Fibroblast of gingiva (primary cell): ENCODE measurements around the gene TIMP3.
"Not testable (repeated sequence)": the region's sequence is repeated elsewhere in the genome, so short reads cannot be mapped to it uniquely, and the experiment has no call there.

Experiments
- DNase-seq: peaks from one replicate; pipeline ENCODE4 v3.0.0-alpha.2; 2011; ENCODE audit warnings: low read depth

The TIMP3 gene

GRCh38 chr22:32855045-32855756 lies 53.7 kb downstream of the TIMP3 start:
- no peak for DNase-seq

- DNase-seq = no peak
These were observed 56.7 kb downstream of the TIMP3 start for GRCh38 chr22:32858121-32858703.

GRCh38 chr22:32858957-32859356 lies 57.5 kb downstream of the TIMP3 start:
- DNase-seq = no peak

- DNase-seq = no peak
These were observed 58.2 kb downstream of the TIMP3 start for GRCh38 chr22:32859743-32860142.

GRCh38 chr22:32861330-32861729 lies 59.8 kb downstream of the TIMP3 start:
- no peak for DNase-seq

GRCh38 chr22:32862083-32862482 lies 60.6 kb downstream of the TIMP3 start:
- no peak for DNase-seq

GRCh38 chr22:32862936-32863661 lies 61.6 kb downstream of the TIMP3 start:
- DNase-seq = no peak

- no peak for DNase-seq
These were observed 62.5 kb downstream of the TIMP3 start for GRCh38 chr22:32864041-32864440.

- DNase-seq = no peak
These were observed 63.1 kb downstream of the TIMP3 start for GRCh38 chr22:32864596-32864995.

GRCh38 chr22:32866953-32867352 lies 65.4 kb downstream of the TIMP3 start:
- DNase-seq = no peak

GRCh38 chr22:32868946-32869345 lies 67.4 kb downstream of the TIMP3 start:
- DNase-seq = no peak

GRCh38 chr22:32870474-32870873 lies 69.0 kb downstream of the TIMP3 start:
- no peak for DNase-seq

- DNase-seq = not testable (repeated sequence)
These were observed 72.1 kb downstream of the TIMP3 start for GRCh38 chr22:32873604-32874003.

GRCh38 chr22:32874385-32874784 lies 72.9 kb downstream of the TIMP3 start:
- DNase-seq = no peak

GRCh38 chr22:32874976-32875375 lies 73.5 kb downstream of the TIMP3 start:
- DNase-seq = no peak

GRCh38 chr22:32876516-32876915 lies 75.0 kb downstream of the TIMP3 start:
- DNase-seq = no peak

- DNase-seq = no peak
These were observed 75.7 kb downstream of the TIMP3 start for GRCh38 chr22:32877196-32877595.

- DNase-seq = no peak
These were observed 78.0 kb downstream of the TIMP3 start for GRCh38 chr22:32879550-32879949.

GRCh38 chr22:32880061-32880460 lies 78.6 kb downstream of the TIMP3 start:
- DNase-seq = no peak

- DNase-seq = no peak
These were observed 79.0 kb downstream of the TIMP3 start for GRCh38 chr22:32880505-32880892.

- no peak for DNase-seq
These were observed 79.5 kb downstream of the TIMP3 start for GRCh38 chr22:32880893-32881596.

- no peak for DNase-seq
These were observed 80.9 kb downstream of the TIMP3 start for GRCh38 chr22:32882360-32882755.
